IMR-90 (cell line): ENCODE data around the gene SOD2. TPM values are rescaled to one million over a fixed set of nuclear protein-coding genes. Genes with fewer than 3 reads are reported as not detected.
"Not testable (repeated sequence)": the region's sequence is repeated elsewhere in the genome, so short reads cannot be mapped to it uniquely, and the experiment has no call there.

Experiments used
- ATAC-seq: fragments of 200-7000 bp; cut with Tn5 transposase; 2 replicates; pipeline ENCODE4 v1.9.1; 2020; ENCODE audit warnings: low read depth, mild to moderate bottlenecking, moderate library complexity
- BruUV-seq: library from RNA; stranded (reverse); fragments of 400-500 nt; replicated peaks from 2 replicates; lab custom pipeline; 2021; lab: Mats Ljungman, UMichigan
- CTCF ChIA-PET: fragments of 300-600 bp; formaldehyde crosslinking; extraction: SDS; loops from one replicate; lab custom pipeline; 2021; ENCODE audit warnings: antibody characterized with exemption; lab: Yijun Ruan, JAX
- POLR2A ChIA-PET: fragments of 300-600 bp; sonication (Branson Sonifier 250); formaldehyde crosslinking; loops from one replicate; lab custom pipeline; 2022; ENCODE audit warnings: antibody characterized with exemption; ENCODE audit not compliant: unreplicated experiment; lab: Charles Lee
- DNase-seq: peaks from one replicate; pipeline ENCODE4 v3.0.0; 2013
- H2AFZ ChIP-seq: replicated peaks from 2 replicates; pipeline ENCODE3; 2013; ENCODE audit warnings: low read length, mild to moderate bottlenecking; ENCODE audit not compliant: poor library complexity
- H2AK5ac ChIP-seq: 2 replicates; pipeline ENCODE4 v1.6.1; 2013; ENCODE audit warnings: low read depth, low read length, inconsistent platforms
- H2AK9ac ChIP-seq: replicated peaks from 2 replicates; pipeline ENCODE3; 2013; ENCODE audit warnings: mild to moderate bottlenecking, low read depth, low read length, moderate library complexity; ENCODE audit not compliant: poor library complexity
- H2BK120ac ChIP-seq: 2 replicates; pipeline ENCODE4 v1.6.1; 2013; ENCODE audit warnings: low read depth, low read length, inconsistent platforms
- H2BK15ac ChIP-seq: 3 replicates; pipeline ENCODE4 v1.6.1; 2013; ENCODE audit warnings: low read depth, low read length, inconsistent platforms
- H2BK20ac ChIP-seq: 2 replicates; pipeline ENCODE4 v1.6.1; 2013; ENCODE audit warnings: low read depth, mild to moderate bottlenecking, inconsistent platforms, low read length, moderate library complexity
- H2BK5ac ChIP-seq: 2 replicates; pipeline ENCODE4 v1.6.1; 2013; ENCODE audit warnings: mild to moderate bottlenecking, low read depth, low read length, inconsistent platforms; ENCODE audit not compliant: poor library complexity, severe bottlenecking
- H3K14ac ChIP-seq: replicated peaks from 2 replicates; pipeline ENCODE4 v1.6.1; 2013; ENCODE audit warnings: low read depth, low read length, inconsistent platforms
- H3K18ac ChIP-seq: 2 replicates; pipeline ENCODE4 v1.6.1; 2013; ENCODE audit warnings: low read depth, low read length, control low read depth
- H3K23ac ChIP-seq: 2 replicates; pipeline ENCODE4 v1.6.1; 2013; ENCODE audit warnings: low read depth, low read length, inconsistent platforms
- H3K27ac ChIP-seq: 2 replicates; pipeline ENCODE4 v1.5.1; 2013; ENCODE audit warnings: mild to moderate bottlenecking, control low read depth, low read length; ENCODE audit not compliant: insufficient read depth
- H3K27me3 ChIP-seq: 2 replicates; pipeline ENCODE4 v1.6.1; 2013; ENCODE audit warnings: low read length; ENCODE audit not compliant: control insufficient read depth, insufficient read depth
- H3K36me3 ChIP-seq: 2 replicates; pipeline ENCODE4 v1.6.1; 2013; ENCODE audit warnings: low read length, mixed read lengths; ENCODE audit not compliant: control insufficient read depth, insufficient read depth
- H3K4ac ChIP-seq: 2 replicates; pipeline ENCODE4 v1.6.1; 2013; ENCODE audit warnings: low read depth, low read length, inconsistent platforms
- H3K4me1 ChIP-seq: 2 replicates; pipeline ENCODE4 v1.6.1; 2013; ENCODE audit warnings: low read length, mixed read lengths; ENCODE audit not compliant: control insufficient read depth, insufficient read depth
- H3K4me2 ChIP-seq: 2 replicates; pipeline ENCODE4 v1.6.1; 2013; ENCODE audit warnings: low read depth, mild to moderate bottlenecking, control low read depth, low read length, moderate library complexity
- H3K4me3 ChIP-seq: 2 replicates; pipeline ENCODE4 v1.5.1; 2013; ENCODE audit warnings: low read depth, mild to moderate bottlenecking, control low read depth, low read length, moderate library complexity; ENCODE audit not compliant: insufficient read depth
- H3K56ac ChIP-seq: 2 replicates; pipeline ENCODE4 v1.6.1; 2013; ENCODE audit warnings: low read length, inconsistent platforms; ENCODE audit not compliant: insufficient read depth; ENCODE audit errors: extremely low read depth
- H3K79me1 ChIP-seq, 2 experiments: 2 replicates each; pipeline ENCODE4 v1.6.1; 2013; ENCODE audit warnings: low read length in 2 of 2, inconsistent platforms in 1 of 2, low read depth in 1 of 2
- H3K9ac ChIP-seq: 2 replicates; pipeline ENCODE4 v1.6.1; 2013; ENCODE audit warnings: low read depth, low read length, control low read depth
- H3K9me1 ChIP-seq: 2 replicates; pipeline ENCODE4 v1.6.1; 2013; ENCODE audit warnings: low read length, inconsistent platforms; ENCODE audit not compliant: insufficient read depth
- H3K9me3 ChIP-seq: 2 replicates; pipeline ENCODE4 v1.6.1; 2013; ENCODE audit warnings: low read length; ENCODE audit not compliant: control insufficient read depth, insufficient read depth
- H4K20me1 ChIP-seq: 2 replicates; pipeline ENCODE4 v1.6.1; 2013; ENCODE audit warnings: low read length, inconsistent platforms; ENCODE audit not compliant: insufficient read depth
- H4K5ac ChIP-seq: 2 replicates; pipeline ENCODE4 v1.6.1; 2013; ENCODE audit warnings: mild to moderate bottlenecking, low read depth, low read length, control low read depth
- H4K8ac ChIP-seq, 2 experiments: 2 replicates each; pipeline ENCODE4 v1.6.1; 2013; ENCODE audit warnings: low read depth in 2 of 2, low read length in 2 of 2, control low read depth in 1 of 2, inconsistent platforms in 1 of 2
- H4K91ac ChIP-seq: 2 replicates; pipeline ENCODE4 v1.6.1; 2013; ENCODE audit warnings: low read depth, low read length, inconsistent platforms; ENCODE audit not compliant: insufficient read depth
- CEBPB ChIP-seq: IDR thresholded peaks from 2 replicates; pipeline ENCODE4 v1.6.1; 2012; ENCODE audit warnings: low read depth, low read length, improper control_type of control experiment
- MXI1 ChIP-seq: IDR thresholded peaks from 2 replicates; pipeline ENCODE4 v1.6.1; 2012; ENCODE audit warnings: low read depth, mild to moderate bottlenecking, low read length, moderate library complexity, borderline replicate concordance
- POLR2A ChIP-seq: IDR thresholded peaks from 2 replicates; pipeline ENCODE4 v1.6.1; 2012; ENCODE audit warnings: mild to moderate bottlenecking, low read depth, low read length
- RAD21 ChIP-seq: IDR thresholded peaks from 2 replicates; pipeline ENCODE4 v1.6.1; 2012; ENCODE audit warnings: low read length, improper control_type of control experiment
- RCOR1 ChIP-seq: IDR thresholded peaks from 2 replicates; pipeline ENCODE4 v1.6.1; 2012; ENCODE audit warnings: mild to moderate bottlenecking, low read length, improper control_type of control experiment; ENCODE audit not compliant: insufficient replicate concordance
- WGBS, 2 experiments: methylation state at CpG; one replicate each; pipeline versions ENCODE4 v1.1.5 to v1.1.7; 2013; ENCODE audit warnings: missing lambda C conversion rate in 2 of 2; ENCODE audit not compliant: insufficient read length in 1 of 2; ENCODE audit errors: extremely low coverage in 2 of 2; 5-methylcytosine and 5-hydroxymethylcytosine counted together
- dilution Hi-C: fragments of 300-500 bp; cut with HindIII; formaldehyde crosslinking; loops from one replicate; pipeline ENCODE4 v1.14.3; 2018; ENCODE audit warnings: low sequenced_read_pairs; ENCODE audit not compliant: unreplicated experiment
- in situ Hi-C: fragments of 300-500 bp; cut with MboI; formaldehyde crosslinking; loops from 3 replicates; pipeline ENCODE4 v1.14.3; 2019; ENCODE audit warnings: low sequenced_read_pairs, inconsistent platforms, mixed read lengths
- intact Hi-C: fragments of 100-400 bp; cut with micrococcal nuclease; formaldehyde crosslinking; loops from 2 replicates; pipeline ENCODE4 v1.10.0; 2022
- polyA plus RNA-seq, 3 experiments: library from polyadenylated mRNA; depleted of rRNA; stranded (reverse); fragments of >200 nt; gene quantifications; 2 replicates each; pipeline ENCODE4 v1.2.3, GENCODE V29; 2012; ENCODE audit warnings: low replicate concordance in 1 of 3
- total RNA-seq: library from RNA; depleted of rRNA; stranded (reverse); fragments of >200 nt; gene quantifications from 2 replicates; pipeline ENCODE4 v1.2.3, GENCODE V29; 2012
- TF ChIP-seq, protein P1 (sequence below): fragments of 150-350 bp; IDR thresholded peaks from 2 replicates; pipeline ENCODE4 v1.6.1; 2016; ENCODE audit warnings: low read depth, mild to moderate bottlenecking, low read length, moderate library complexity, borderline replicate concordance

Gene SOD2
- total and polyA plus RNA-seq, 2 of the 4 experiments (the other 2 are of a cell fraction), result 173 to 243 TPM

DNA sequence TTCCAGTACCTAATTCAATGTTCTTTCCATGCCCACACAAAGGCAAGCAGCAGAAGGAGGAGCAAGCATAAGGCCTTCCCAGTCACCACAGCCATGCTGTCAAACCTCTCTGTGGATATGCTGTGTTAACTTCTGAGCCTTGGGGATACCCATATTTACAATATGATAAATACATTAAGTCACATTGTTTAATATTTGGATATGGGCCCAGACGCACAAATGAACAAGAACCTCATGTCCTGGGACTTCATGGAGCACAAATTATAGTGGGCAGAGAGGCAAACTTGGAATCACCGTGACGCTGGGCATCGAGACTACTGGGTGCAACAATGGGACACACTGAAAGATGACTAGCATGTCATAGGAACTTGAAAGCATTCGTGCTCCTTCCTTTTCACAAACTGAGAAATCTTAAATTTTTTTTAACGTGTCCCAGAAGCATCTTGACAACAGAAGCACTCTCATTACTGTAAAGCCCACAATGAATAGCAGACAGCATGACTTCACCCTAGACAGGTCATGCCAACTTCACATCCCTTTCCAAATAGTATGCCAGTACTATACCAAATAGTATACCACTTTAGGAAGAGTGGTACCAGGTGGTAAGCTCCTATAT is 16.0 kb downstream of the SOD2 start:
- Histone ChIP-seq H2AK9ac (no peak overlapping the region), H4K5ac (no peak overlapping the region), H2AK5ac (peak overlapping the region; percentile 70; the same call in 1 of the 2 replicates), H2AFZ (no peak overlapping the region), H4K91ac (peak overlapping the region; percentile 50), H4K20me1 (no peaks in the 10 kb centered on the region), H3K4me1 (peaks cover 18% of the 10 kb centered on the region), H3K9me3 (no peaks in the 10 kb centered on the region), H4K8ac (peak overlapping the region in 1 of 2 experiments; percentile 26; a peak in 1 of 4 replicates), H3K9me1 (peaks cover 8% of the 10 kb centered on the region), H3K4ac (peak overlapping the region; percentile 15; the same call in 1 of the 2 replicates), H3K36me3 (peaks cover 18% of the 10 kb centered on the region), H3K14ac (peak overlapping the region; percentile 14; the same call in 1 of the 2 replicates), H2BK15ac (peak overlapping the region; percentile 14; the same call in 1 of the 3 replicates), H2BK5ac (no peak overlapping the region), H2BK120ac (peak overlapping the region; percentile 52), H3K27ac (no peak overlapping the region), H3K4me2 (no peak overlapping the region), H3K27me3 (no peaks in the 10 kb centered on the region), H3K9ac (no peak overlapping the region), H2BK20ac (peak overlapping the region; percentile 11; the same call in 1 of the 2 replicates), H3K79me1 (peaks cover 15 to 27% of the 10 kb centered on the region in 2 experiments), H3K18ac (no peak overlapping the region; the same call in 1 of the 2 replicates), H3K23ac (peak overlapping the region; percentile 53; the same call in 1 of the 2 replicates), H3K56ac (no peak overlapping the region), H3K4me3 (no peak overlapping the region)
- intact Hi-C loops, result no loop called here
- dilution Hi-C loops, result no loop called here
- TF ChIP-seq POLR2A, result no peak
- TF ChIP-seq, protein P1, sequence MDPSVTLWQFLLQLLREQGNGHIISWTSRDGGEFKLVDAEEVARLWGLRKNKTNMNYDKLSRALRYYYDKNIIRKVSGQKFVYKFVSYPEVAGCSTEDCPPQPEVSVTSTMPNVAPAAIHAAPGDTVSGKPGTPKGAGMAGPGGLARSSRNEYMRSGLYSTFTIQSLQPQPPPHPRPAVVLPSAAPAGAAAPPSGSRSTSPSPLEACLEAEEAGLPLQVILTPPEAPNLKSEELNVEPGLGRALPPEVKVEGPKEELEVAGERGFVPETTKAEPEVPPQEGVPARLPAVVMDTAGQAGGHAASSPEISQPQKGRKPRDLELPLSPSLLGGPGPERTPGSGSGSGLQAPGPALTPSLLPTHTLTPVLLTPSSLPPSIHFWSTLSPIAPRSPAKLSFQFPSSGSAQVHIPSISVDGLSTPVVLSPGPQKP, result no peak
- no peak for TF ChIP-seq MXI1
- TF ChIP-seq RAD21, result no peak
- no peak for TF ChIP-seq CEBPB
- no peak for TF ChIP-seq RCOR1
- BruUV-seq, result no TSS peak
- WGBS, 2 experiments, result 60% methylated on average over 4 of the region's 6 CpGs; no CpG with 5 or more reads in 1 of the 2 experiments
- no peak for ATAC-seq
- ChIA-PET POLR2A (no interaction called here), CTCF (no interaction called here)
- DNase-seq, result peak; percentile 46
- in situ Hi-C loops, result loop anchor here (25.0 kb wide), 1 partner anchor 285 kb away; the partner anchor contains the start of gene IGF2R

GRCh38 chr6:159676236-159676635 is 16.8 kb downstream of the SOD2 start:
- H2AK9ac ChIP-seq, CTCF ChIA-PET, H2BK15ac ChIP-seq: not testable (repeated sequence)

More at GRCh38 chr6:159676236-159676635, 16.8 kb downstream of the SOD2 start:
- H4K5ac ChIP-seq, H3K23ac ChIP-seq, H3K9me1 ChIP-seq, H3K9ac ChIP-seq, BruUV-seq, H3K18ac ChIP-seq, H2AFZ ChIP-seq, H3K4me2 ChIP-seq, H3K56ac ChIP-seq, H3K4ac ChIP-seq, H3K27me3 ChIP-seq, H3K14ac ChIP-seq, H3K27ac ChIP-seq, H4K20me1 ChIP-seq, POLR2A ChIA-PET, H2AK5ac ChIP-seq, H4K8ac ChIP-seq, H4K91ac ChIP-seq, dilution Hi-C loops, H2BK5ac ChIP-seq, H2BK20ac ChIP-seq, ATAC-seq, H2BK120ac ChIP-seq, DNase-seq, intact Hi-C loops, H3K4me3 ChIP-seq, H3K9me3 ChIP-seq: not testable (repeated sequence)
- Histone ChIP-seq H3K79me1 (peaks cover 15 to 20% of the 10 kb centered on the region in 2 experiments), H3K4me1 (peaks cover 11% of the 10 kb centered on the region), H3K36me3 (peaks cover 12% of the 10 kb centered on the region)
- WGBS, 2 experiments, result no CpG with 5 or more reads among the region's 4 CpGs
- in situ Hi-C loops, result loop anchor here (25.0 kb wide), 1 partner anchor 286 kb away; the partner anchor contains the start of gene IGF2R
